Lung (tissue), 12 donors: ENCODE data around the gene HEY2. TPM values are rescaled to one million over a fixed set of nuclear protein-coding genes. Genes with fewer than 3 reads are reported as not detected.

Experiments used
- ATAC-seq: fragments of 200-7000 bp; cut with Tn5 transposase; one replicate; pipeline ENCODE4 v1.9.1; 2020; ENCODE audit warnings: moderate number of reproducible peaks; ENCODE audit not compliant: insufficient read depth, low FRiP score
- DNase-seq, 3 donors: peaks; one replicate each; pipeline ENCODE4 v3.0.0-alpha.2; 2013 to 2017
- H3K27ac ChIP-seq, 2 donors: one replicate each; pipeline ENCODE4 v1.5.1; 2013; ENCODE audit warnings: mild to moderate bottlenecking in 2 of 2, moderate library complexity in 2 of 2, control low read depth in 1 of 2, inconsistent platforms in 1 of 2, low read depth in 1 of 2, low read length in 1 of 2
- H3K27me3 ChIP-seq, 3 donors: one replicate each; pipeline ENCODE4 v1.5.1; 2013; ENCODE audit warnings: low read length in 2 of 3; ENCODE audit not compliant: control insufficient read depth in 3 of 3, insufficient read depth in 3 of 3
- H3K36me3 ChIP-seq, 4 donors: one replicate each; pipeline ENCODE4 v1.5.1; 2013; ENCODE audit warnings: low read length in 4 of 4, mild to moderate bottlenecking in 1 of 4, moderate library complexity in 1 of 4; ENCODE audit not compliant: control insufficient read depth in 4 of 4, insufficient read depth in 4 of 4
- H3K4me1 ChIP-seq, 5 donors: one replicate each; pipeline ENCODE4 v1.5.1; 2013; ENCODE audit warnings: low read length in 5 of 5, mild to moderate bottlenecking in 2 of 5, moderate library complexity in 1 of 5; ENCODE audit not compliant: control insufficient read depth in 5 of 5, insufficient read depth in 5 of 5
- H3K4me3 ChIP-seq: one replicate; pipeline ENCODE4 v1.5.1; 2013; ENCODE audit warnings: mild to moderate bottlenecking, control low read depth, moderate library complexity
- H3K9ac ChIP-seq, 2 donors: one replicate each; pipeline ENCODE4 v1.5.1; 2013; ENCODE audit warnings: low read length in 2 of 2, control low read depth in 1 of 2; ENCODE audit not compliant: insufficient read depth in 1 of 2
- H3K9me3 ChIP-seq, 4 donors: one replicate each; pipeline ENCODE4 v1.5.1; 2013; ENCODE audit warnings: low read length in 3 of 4, mild to moderate bottlenecking in 1 of 4, moderate library complexity in 1 of 4; ENCODE audit not compliant: control insufficient read depth in 4 of 4, insufficient read depth in 3 of 4
- WGBS, 2 donors: extraction: QIAGEN DNeasy Blood & Tissue Kit; methylation state at CpG; one replicate each; pipeline ENCODE4 v1.1.7; 2013; 5-methylcytosine and 5-hydroxymethylcytosine counted together
- polyA plus RNA-seq, 2 donors: library from polyadenylated mRNA; stranded (reverse); fragments of 200-250 nt; gene quantifications; one replicate each; pipeline ENCODE4 v1.2.1, GENCODE V29; 2013
- total RNA-seq, 2 donors: library from RNA; depleted of rRNA in 1 of 2; stranded (reverse); fragments of >200 nt in 1 of 2; gene quantifications; one replicate each; pipeline ENCODE4 v1.2.1, GENCODE V29; 2014 to 2021
- TF ChIP-seq, protein P1 (sequence below): IDR thresholded peaks from 2 replicates; pipeline ENCODE4 v1.5.1; 2012; ENCODE audit warnings: mild to moderate bottlenecking; ENCODE audit errors: control extremely low read depth, extremely low read depth
- donor health status: control.
- donor health status: control.
- donor health status: Bipolar disorder and iron deficiency.
- donor health status: healthy.
- donor health status: DM: yes; HTN: yes; CAD: no.

HEY2 gene
- total and polyA plus RNA-seq, 4 donors, result 1.0 to 5.2 (median 1.5) TPM

DNA sequence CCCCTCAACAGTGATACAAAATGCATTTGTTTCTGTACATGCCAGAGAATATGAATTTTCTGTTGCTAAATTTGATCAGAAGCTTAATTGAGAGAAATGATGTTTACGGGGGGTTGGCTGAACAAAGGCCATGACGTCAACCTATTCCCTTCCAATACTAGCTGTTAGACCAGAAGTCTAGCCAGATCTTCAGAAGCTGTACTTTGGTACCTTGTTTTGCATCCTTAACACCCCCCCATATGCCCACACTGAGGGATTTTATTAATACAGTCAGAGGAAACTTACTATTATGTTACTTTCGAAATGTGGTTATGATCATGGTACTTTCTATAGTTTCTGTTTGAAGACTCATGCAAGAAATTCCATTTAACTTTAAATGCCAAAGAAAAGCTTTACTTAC is 44.4 kb downstream of the HEY2 start:
- 78 to 85% methylated on average over 3 of the region's 3 CpGs for WGBS, 2 donors
- Histone ChIP-seq H3K36me3 (no peaks in the 10 kb centered on the region), H3K9ac (no peak overlapping the region), H3K27ac (no peak overlapping the region), H3K4me1 (peaks cover 2 to 19% (median 4%) of the 10 kb centered on the region in 5 donors), H3K9me3 (no peaks in the 10 kb centered on the region), H3K4me3 (no peak overlapping the region), H3K27me3 (no peaks in the 10 kb centered on the region)
- ATAC-seq (no peak), DNase-seq (no peak)
- TF ChIP-seq, protein P1, sequence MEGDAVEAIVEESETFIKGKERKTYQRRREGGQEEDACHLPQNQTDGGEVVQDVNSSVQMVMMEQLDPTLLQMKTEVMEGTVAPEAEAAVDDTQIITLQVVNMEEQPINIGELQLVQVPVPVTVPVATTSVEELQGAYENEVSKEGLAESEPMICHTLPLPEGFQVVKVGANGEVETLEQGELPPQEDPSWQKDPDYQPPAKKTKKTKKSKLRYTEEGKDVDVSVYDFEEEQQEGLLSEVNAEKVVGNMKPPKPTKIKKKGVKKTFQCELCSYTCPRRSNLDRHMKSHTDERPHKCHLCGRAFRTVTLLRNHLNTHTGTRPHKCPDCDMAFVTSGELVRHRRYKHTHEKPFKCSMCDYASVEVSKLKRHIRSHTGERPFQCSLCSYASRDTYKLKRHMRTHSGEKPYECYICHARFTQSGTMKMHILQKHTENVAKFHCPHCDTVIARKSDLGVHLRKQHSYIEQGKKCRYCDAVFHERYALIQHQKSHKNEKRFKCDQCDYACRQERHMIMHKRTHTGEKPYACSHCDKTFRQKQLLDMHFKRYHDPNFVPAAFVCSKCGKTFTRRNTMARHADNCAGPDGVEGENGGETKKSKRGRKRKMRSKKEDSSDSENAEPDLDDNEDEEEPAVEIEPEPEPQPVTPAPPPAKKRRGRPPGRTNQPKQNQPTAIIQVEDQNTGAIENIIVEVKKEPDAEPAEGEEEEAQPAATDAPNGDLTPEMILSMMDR, result no peak

DNA sequence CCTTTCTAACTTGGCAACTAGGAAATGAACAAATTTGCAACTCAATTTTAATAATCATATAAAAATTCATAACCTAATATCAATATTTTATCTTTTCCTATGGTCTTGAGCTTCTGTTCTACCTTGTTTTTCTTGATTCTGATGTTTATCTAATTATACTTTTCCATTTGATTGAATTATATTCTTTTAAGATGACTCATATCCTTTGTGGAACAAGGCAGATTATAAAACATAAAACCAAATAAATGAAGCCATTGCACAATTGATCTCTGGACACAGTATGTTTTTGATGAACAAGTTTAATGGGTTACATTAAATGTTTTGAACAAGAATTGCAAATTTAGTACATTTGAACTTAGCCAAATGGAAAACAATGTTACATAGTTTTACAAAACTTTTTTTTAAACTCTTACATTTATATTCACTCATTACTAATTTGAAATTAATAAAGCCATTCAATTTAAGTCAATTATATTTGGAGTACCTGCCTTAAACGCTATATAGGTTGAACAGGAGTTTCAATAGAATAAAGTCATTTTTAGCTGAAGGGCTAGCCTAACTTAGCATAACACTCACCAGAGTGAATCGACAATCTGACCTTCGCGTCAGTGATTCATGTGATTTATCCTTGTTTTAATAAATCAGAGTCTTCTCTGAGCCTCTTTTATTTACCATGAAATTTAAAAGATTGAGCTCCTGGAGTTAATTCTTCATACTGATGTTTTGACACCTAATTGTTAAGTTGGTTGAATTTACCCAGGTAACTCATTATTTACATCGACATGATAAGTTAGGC is 45.1 kb downstream of the HEY2 start:
- H3K4me3 ChIP-seq, result no peak overlapping the region
- no peak for DNase-seq
- TF ChIP-seq, protein P1, result no peak
- H3K9ac ChIP-seq, result no peak overlapping the region
- H3K4me1 ChIP-seq, result peaks cover 0 to 14% (median 4%) of the 10 kb centered on the region in 5 donors
- H3K27ac ChIP-seq, result no peak overlapping the region
- 96 to 98% methylated on average over 5 of the region's 5 CpGs for WGBS, 2 donors
- no peak for ATAC-seq
- H3K9me3 ChIP-seq, result no peaks in the 10 kb centered on the region
- peaks cover 0 to 2% (median 0%) of the 10 kb centered on the region in 4 donors for H3K36me3 ChIP-seq
- no peaks in the 10 kb centered on the region for H3K27me3 ChIP-seq

DNA sequence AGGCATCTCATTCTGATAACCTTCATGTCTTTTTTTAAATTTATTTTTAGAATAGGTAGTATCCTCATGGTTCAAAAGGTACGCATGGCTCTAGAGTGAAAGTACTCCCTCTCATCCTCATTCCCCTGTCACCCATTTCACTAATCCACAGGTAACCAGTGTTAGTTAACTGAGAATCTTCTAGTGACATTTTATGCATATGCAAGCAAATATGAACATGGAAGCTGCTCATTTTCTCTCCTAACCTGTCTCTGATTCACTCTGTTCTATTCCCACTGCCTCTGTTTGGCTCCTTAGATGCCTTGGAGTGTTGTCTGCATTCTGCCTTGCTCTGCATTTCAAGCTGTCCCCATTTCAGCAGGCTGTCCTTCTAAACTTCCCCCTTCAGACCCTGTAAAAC is 45.9 kb downstream of the HEY2 start:
- Histone ChIP-seq H3K4me3 (no peak overlapping the region), H3K36me3 (peaks cover 0 to 2% (median 0%) of the 10 kb centered on the region in 4 donors), H3K9me3 (no peaks in the 10 kb centered on the region), H3K4me1 (peaks cover 0 to 6% (median 4%) of the 10 kb centered on the region in 5 donors), H3K9ac (no peak overlapping the region), H3K27me3 (no peaks in the 10 kb centered on the region), H3K27ac (no peak overlapping the region)
- no peak for ATAC-seq
- 79 to 88% methylated on average over 1 of the region's 1 CpG for WGBS, 2 donors
- TF ChIP-seq, protein P1, result no peak
- no peak for DNase-seq
